IPS-NIHi7 (cell line): ENCODE data around the gene PRR22.
"Not testable (repeated sequence)": the region's sequence is repeated elsewhere in the genome, so short reads cannot be mapped to it uniquely, and the experiment has no call there.

Experiments used
- DNase-seq: peaks from one replicate; pipeline ENCODE4 v3.0.0; 2012; ENCODE audit warnings: mixed read lengths; ENCODE audit errors: extremely low spot score

The PRR22 gene

GRCh38 chr19:5751709-5752108 is 32.8 kb downstream of the PRR22 start:
- no peak for DNase-seq

GRCh38 chr19:5749505-5749904 is 35.0 kb downstream of the PRR22 start:
- DNase-seq, result no peak

- not testable (repeated sequence) for DNase-seq
These were observed 35.6 kb downstream of the PRR22 start for GRCh38 chr19:5748920-5749319.

GRCh38 chr19:5744999-5745398 is 39.5 kb downstream of the PRR22 start:
- not testable (repeated sequence) for DNase-seq

- no peak for DNase-seq
These were observed 40.9 kb downstream of the PRR22 start for GRCh38 chr19:5743630-5744029.

- DNase-seq, result no peak
These were observed 42.5 kb downstream of the PRR22 start for GRCh38 chr19:5742051-5742450.

GRCh38 chr19:5738423-5738822 is 46.1 kb downstream of the PRR22 start:
- DNase-seq, result no peak

GRCh38 chr19:5733172-5733571 is 51.4 kb downstream of the PRR22 start:
- not testable (repeated sequence) for DNase-seq
